ENCODE results near the gene CEP131.

The CEP131 gene

DNA sequence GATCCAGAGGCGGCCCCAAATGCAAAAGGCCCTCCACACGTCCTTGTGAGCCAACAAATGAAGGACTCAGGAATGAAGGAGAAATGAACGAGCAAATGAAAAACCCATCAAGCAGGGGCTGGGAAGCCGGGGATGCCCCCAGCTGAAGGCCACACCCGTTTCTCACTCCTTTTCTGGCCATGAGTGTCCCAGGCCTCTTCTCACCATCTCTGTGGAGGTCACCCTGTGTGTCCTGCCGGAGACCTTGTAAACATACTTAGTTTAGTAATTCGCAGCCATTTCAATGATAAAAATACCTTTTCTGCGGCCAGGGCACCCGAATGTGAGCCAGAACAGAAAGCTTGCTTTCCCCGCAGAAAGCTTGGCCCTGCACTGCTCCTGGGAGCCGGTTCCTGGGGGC lies 35.6 kb downstream of the CEP131 start:
- DNase-seq (ENCODE audit: low spot score) = no peak

- DNase-seq (ENCODE audit: low spot score) = no peak
Observed at GRCh38 chr17:81186203-81186602, 36.6 kb downstream of the CEP131 start.

DNA sequence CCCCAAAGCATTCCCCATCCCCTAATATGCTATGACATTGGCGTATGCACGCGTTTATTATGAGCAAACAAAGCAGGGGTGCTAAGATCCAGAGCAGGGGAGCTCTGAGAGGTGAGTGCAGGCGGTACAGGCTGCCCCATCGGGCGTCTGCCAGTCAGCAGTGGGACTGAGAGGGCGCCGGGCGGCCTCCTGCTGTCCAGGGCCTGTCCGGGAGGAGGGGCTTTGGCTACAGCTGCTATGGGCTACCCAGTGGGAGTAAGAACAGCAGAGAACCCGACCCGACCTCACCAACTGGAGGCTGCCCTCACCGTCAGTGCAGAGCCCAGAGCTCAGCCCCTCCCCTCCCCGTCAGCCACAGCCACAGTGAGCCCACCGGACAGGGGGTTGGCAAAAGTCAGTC lies 38.2 kb downstream of the CEP131 start:
- DNase-seq (ENCODE audit: low spot score) = no peak

GRCh38 chr17:81183807-81184206 lies 39.0 kb downstream of the CEP131 start:
- no peak for DNase-seq (ENCODE audit: low spot score)

- no peak for DNase-seq (ENCODE audit: low spot score)
Observed at GRCh38 chr17:81183316-81183715, 39.4 kb downstream of the CEP131 start.

DNA sequence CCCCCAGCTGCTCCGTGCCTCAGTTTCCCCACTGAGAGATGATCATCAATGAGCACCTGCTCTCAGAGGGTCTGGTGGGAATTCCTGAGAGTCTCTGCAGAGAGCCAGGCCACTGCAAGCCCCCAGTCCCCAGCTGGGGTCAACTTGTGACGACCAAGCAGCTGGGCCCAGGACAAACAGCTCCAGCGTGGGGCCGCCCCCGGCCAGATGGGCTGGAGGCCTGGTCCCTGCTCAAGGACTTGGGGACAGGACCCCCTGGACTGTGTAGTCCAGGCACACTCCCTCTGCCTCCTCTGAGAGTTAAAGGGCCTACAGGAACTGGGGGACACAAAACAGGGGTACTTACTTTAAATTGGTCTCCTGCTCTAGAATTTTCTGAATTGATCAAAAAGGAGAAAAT lies 40.2 kb downstream of the CEP131 start:
- no peak for DNase-seq (ENCODE audit: low spot score)

DNA sequence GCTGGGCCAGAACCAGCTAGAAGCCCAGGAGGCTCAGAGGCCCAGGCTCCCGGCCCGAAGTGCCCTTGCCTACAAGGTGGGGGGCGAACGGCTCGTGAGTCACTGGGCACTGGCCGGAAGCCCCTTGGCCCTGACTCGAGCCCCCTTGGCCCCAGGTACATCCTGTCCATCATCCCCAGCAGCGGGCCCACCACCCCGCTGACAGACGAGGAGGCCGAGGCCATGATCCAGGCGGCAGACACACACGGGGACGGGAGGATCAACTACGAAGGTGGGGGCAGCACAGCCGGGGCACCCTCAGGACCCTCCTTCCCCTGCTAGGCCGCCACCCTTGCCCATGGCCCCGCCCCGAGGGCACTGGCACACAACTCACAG lies 41.0 kb downstream of the CEP131 start:
- no peak for DNase-seq (ENCODE audit: low spot score)

DNA sequence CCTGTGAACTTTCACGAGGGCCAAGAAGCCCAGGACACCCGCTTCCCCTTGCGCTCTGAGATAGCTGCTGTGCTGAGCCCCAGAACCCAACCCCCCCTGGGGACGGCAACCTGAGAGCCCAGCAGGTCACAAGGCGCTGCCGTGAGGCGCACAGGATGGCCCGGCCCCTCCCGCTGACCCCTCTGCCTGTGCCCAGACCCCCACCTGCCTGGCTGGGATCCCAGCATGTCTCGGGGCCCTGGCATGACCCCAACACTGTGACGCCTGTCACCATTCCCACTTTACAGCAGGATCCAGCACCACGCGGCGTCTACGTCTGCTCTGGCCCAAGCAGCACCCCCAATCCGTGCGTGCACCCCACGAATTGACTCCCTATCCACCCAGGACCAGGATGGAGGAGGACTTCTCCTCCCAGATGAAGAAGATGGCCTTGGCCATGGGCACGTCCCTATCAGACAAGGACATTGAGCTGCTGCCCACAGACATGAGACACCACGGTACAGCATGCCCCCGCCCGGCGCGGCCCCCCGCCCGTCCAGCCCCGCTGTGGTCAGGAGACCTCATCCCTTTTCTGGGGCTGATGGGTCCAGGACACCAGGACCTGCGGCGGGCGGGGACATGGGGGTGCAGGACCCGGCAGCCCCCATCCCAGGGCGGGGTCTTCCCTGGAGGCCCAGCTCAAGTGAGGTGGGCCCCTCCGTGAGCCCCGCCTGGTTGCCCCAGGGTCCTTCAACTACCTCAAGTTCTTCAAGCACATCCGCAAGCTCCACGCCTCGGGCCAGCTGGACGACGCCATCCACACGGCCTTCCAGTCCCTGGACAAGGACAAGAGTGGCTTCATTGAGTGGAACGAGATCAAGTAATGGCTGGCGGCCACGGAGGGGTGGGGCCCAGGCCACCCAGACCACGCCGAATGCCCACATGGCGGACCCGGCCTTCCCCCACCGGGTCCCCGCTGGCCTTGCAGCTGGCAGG lies 41.6 kb downstream of the CEP131 start:
- no peak for DNase-seq (ENCODE audit: low spot score)

- no peak for DNase-seq (ENCODE audit: low spot score)
Observed at GRCh38 chr17:81179861-81180260, 42.9 kb downstream of the CEP131 start.

DNA sequence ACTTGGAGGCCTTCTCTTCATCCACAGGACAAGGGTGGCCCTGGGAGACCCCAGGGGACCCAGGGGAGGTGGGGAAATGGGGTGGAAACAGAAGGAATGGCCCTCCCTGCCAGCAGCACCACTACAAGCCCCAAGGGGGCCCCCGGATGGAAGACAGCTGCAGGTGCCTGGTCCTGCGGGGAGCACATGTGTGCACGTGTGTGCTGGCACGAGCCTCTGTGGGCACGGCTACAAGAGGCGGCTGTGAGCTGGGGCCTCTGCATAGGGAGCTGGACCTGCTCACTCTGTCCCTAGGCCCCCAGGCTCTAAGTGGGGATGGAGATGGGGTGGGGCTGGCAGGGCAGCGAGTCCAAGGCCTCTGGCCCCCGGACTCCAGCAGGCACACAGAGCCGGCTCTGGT lies 43.5 kb downstream of the CEP131 start:
- no peak for DNase-seq (ENCODE audit: low spot score)

GRCh38 chr17:81178136-81179091 lies 44.4 kb downstream of the CEP131 start:
- no peak for DNase-seq (ENCODE audit: low spot score)

DNA sequence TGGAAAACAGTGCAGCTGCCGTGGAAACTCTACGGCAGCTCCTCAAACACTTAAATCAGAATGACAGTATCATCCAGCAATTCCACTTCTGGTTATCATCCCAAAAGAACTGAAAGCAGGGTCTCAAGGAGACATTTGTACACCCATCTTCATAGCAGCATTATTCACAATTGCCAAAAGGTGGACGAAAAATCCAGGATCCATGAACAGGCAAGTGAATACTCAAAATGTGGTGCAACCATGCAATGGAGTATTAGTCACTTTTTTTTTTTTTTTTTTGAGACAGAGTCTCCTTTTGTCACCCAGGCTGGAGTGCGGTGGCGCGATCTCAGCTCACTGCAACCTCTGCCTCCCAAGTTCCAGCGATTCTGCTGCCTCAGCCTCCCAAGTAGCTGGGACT lies 46.1 kb downstream of the CEP131 start:
- DNase-seq (ENCODE audit: low spot score) = no peak

DNA sequence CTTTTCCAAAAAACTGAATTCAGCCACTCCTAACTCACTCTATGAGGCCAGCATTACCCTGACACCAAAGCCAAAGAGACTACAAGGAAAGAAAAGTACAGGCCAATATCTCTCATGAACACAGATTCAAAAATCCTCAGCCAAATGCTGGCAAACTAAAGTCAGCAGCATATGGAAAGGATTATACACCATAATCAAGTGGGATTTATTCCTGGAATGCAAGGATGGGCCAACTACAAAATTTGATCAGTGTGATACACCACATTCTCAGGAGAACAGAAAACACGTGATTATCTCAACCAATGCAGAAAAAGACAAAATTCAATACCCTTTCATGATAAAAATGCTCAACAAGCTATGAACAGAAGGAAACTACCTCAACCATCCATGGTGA lies 49.0 kb downstream of the CEP131 start:
- DNase-seq (ENCODE audit: low spot score) = no peak

GRCh38 chr17:81173052-81173761 lies 49.6 kb downstream of the CEP131 start:
- DNase-seq (ENCODE audit: low spot score) = no peak

- DNase-seq (ENCODE audit: low spot score) = no peak
Observed at GRCh38 chr17:81171941-81172340, 50.8 kb downstream of the CEP131 start.

DNA sequence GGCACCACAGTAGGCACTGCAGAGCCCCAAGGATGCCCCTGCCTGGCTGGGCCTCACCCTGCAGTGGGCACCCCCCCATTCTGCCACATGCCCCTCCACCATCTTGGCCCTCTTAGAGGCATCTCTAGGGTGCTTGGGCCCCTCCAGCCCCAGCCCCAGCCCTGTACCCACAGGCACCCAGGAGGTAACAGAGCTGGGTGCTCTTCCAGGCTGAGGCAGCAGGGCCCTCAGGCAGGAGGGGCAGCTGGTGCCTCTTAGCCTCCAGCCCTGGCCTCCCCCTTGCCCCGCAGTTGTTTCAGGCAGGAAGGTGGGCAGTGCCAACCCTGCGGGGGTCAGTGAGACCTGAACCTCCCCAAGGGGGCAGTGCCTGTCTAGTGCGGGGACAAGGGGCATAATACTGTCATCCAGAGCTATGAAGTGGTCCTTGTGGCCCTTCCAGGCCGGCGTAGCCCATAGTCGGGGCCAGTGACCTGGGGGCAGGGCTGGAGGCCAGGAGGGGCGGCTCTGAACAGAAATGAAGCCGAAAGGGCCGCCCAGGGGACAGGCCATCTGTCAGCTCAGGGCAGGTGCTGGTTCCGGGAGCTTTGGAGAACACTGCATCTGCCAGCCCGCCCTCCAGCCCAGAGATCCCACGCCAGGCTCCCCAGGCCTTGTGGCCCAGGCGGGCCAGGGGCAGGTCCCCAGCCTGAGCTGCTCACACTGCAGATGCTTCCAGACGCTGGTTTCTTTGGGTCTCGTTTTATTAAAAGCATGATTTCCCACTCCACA lies 51.9 kb downstream of the CEP131 start:
- DNase-seq (ENCODE audit: low spot score) = no peak

GRCh38 chr17:81169870-81170309 lies 52.9 kb downstream of the CEP131 start:
- no peak for DNase-seq (ENCODE audit: low spot score)

DNA sequence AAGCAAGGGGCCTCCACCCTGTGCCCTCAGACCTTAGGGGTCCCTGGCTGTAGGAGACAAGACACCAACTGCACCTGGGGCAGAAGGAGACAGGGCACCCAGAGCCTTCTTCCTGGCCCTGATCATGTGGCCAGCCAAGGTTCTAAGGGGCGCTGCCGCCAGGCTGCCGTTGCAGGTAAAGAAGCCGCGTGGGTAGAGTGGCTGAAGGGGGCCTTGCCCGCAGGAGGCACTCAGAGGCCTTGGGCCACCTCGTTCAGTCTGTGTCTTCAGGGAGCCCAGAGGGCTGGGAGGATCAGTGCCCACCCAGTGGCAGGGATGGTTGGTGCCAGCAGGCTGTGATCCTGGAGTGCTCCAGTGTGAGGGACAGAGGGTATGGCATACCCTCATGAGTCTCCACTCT lies 55.1 kb downstream of the CEP131 start:
- DNase-seq (ENCODE audit: low spot score) = no peak

- DNase-seq (ENCODE audit: low spot score) = no peak
Observed at GRCh38 chr17:81167194-81167524, 55.6 kb downstream of the CEP131 start.

DNA sequence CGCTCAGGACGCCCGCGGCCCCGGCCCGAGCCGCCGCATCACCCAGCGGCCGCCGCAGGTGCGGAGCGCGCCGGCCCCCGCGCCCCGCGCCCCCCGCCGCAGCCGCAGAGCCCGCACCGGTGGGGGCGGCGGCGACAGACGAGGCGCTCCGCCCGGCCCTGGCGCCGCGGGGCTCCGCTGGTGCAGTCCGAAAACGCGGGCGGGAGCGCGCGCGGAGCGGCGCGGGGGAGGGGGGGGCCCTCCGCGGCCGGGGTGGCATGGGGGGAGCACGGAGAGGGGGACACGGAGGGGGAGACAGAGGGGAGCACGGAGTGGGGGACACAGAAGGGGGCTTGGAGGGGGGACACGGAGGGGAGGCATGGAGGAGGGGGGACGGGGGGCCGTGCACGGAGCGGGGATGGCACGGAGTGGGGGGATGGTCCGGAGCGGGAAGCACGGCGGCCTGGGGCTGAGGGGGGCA lies 56.7 kb downstream of the CEP131 start, which contains the start of gene AATK:
Gene AATK (minus strand): TSS at position 189 of the 460 bp plus-strand sequence. CDS start 229 bp downstream, outside the sequence.
- no peak for DNase-seq (ENCODE audit: low spot score)
